Keratinocyte (primary cell): Measurements from ENCODE around the gene TMEM225B. TPM values are rescaled to one million over a fixed set of nuclear protein-coding genes. Genes with fewer than 3 reads are reported as not detected.

Source experiments
- DNase-seq: peaks from one replicate; pipeline ENCODE4 v3.0.0-alpha.2; 2011; ENCODE audit warnings: low read depth, missing footprints, low spot score
- FAIRE-seq: peaks from 2 replicates; lab custom pipeline; 2011; peaks lifted over from hg19 to GRCh38; lab: Jason Lieb, UNC
- H2AFZ ChIP-seq: 2 replicates; pipeline ENCODE4 v1.6.0; 2012; ENCODE audit warnings: low read length, control low read depth, inconsistent platforms; ENCODE audit not compliant: control insufficient read depth
- H3K27ac ChIP-seq: 2 replicates; pipeline ENCODE4 v1.5.1; 2011; ENCODE audit warnings: low read length; ENCODE audit not compliant: control insufficient read depth, insufficient read depth
- H3K27me3 ChIP-seq: 3 replicates; pipeline ENCODE4 v1.6.0; 2011; ENCODE audit warnings: low read length; ENCODE audit not compliant: control insufficient read depth, insufficient read depth; ENCODE audit errors: extremely low read depth
- H3K36me3 ChIP-seq, 2 experiments: 2 replicates in 1 of 2; 3 replicates in 1 of 2; pipeline ENCODE4 v1.5.1; 2011; ENCODE audit warnings: low read length in 2 of 2, mild to moderate bottlenecking in 1 of 2; ENCODE audit not compliant: control insufficient read depth in 2 of 2, insufficient read depth in 2 of 2; ENCODE audit errors: extremely low read depth in 1 of 2
- H3K4me1 ChIP-seq: 3 replicates; pipeline ENCODE4 v1.5.1; 2011; ENCODE audit warnings: low read length; ENCODE audit not compliant: control insufficient read depth, insufficient read depth; ENCODE audit errors: extremely low read depth
- H3K4me2 ChIP-seq: 3 replicates; pipeline ENCODE4 v1.6.0; 2011; ENCODE audit warnings: low read depth, low read length; ENCODE audit not compliant: control insufficient read depth, insufficient read depth; ENCODE audit errors: extremely low read depth
- H3K4me3 ChIP-seq, 3 experiments: fragments of 200-600 bp in 1 of 3; sonication (generic) in 1 of 3; 2 replicates in 2 of 3; 3 replicates in 1 of 3; pipeline ENCODE4 v1.5.1; 2011 to 2016; ENCODE audit warnings: low read length in 3 of 3, mild to moderate bottlenecking in 3 of 3, control low read depth in 2 of 3, inconsistent platforms in 1 of 3, low read depth in 1 of 3, mixed read lengths in 1 of 3, mixed run types in 1 of 3, moderate library complexity in 1 of 3; ENCODE audit not compliant: control insufficient read depth in 2 of 3, insufficient read depth in 2 of 3; ENCODE audit errors: extremely low read depth in 1 of 3
- H3K79me2 ChIP-seq: 2 replicates; pipeline ENCODE4 v1.6.0; 2012; ENCODE audit warnings: low read length; ENCODE audit not compliant: control insufficient read depth, insufficient read depth
- H3K9ac ChIP-seq: 3 replicates; pipeline ENCODE4 v1.6.0; 2011; ENCODE audit warnings: low read length; ENCODE audit not compliant: control insufficient read depth, insufficient read depth; ENCODE audit errors: extremely low read depth
- H3K9me1 ChIP-seq: 3 replicates; pipeline ENCODE4 v1.6.0; 2011; ENCODE audit warnings: low read length; ENCODE audit not compliant: control insufficient read depth, insufficient read depth; ENCODE audit errors: extremely low read depth
- H3K9me3 ChIP-seq: 2 replicates; pipeline ENCODE4 v1.5.1; 2012; ENCODE audit warnings: low read depth, low read length; ENCODE audit not compliant: control insufficient read depth
- H4K20me1 ChIP-seq: 3 replicates; pipeline ENCODE4 v1.6.0; 2011; ENCODE audit warnings: low read length; ENCODE audit not compliant: control insufficient read depth, insufficient read depth; ENCODE audit errors: extremely low read depth
- EZH2 ChIP-seq: IDR thresholded peaks from one replicate; pipeline ENCODE4 v1.6.1; 2012; ENCODE audit warnings: inconsistent platforms, mild to moderate bottlenecking, low read length, moderate library complexity
- dilution Hi-C: fragments of 300-500 bp; cut with MboI; formaldehyde crosslinking; loops from one replicate; pipeline ENCODE4 v1.7.0; 2020; ENCODE audit warnings: low sequenced_read_pairs; ENCODE audit not compliant: extremely low pct_ligation_motif_present
- polyA plus RNA-seq, 5 experiments: library from polyadenylated mRNA; depleted of rRNA in 3 of 5; stranded (reverse) in 3 of 5; stranded (forward) in 1 of 5; unstranded in 1 of 5; fragments of >200 nt; gene quantifications; 1 replicate in 1 of 5; 2 replicates in 3 of 5; 3 replicates in 1 of 5; pipeline versions ENCODE4 v1.2.1 to v1.2.3, GENCODE V29; 2011 to 2012; ENCODE audit warnings: missing spikeins in 2 of 5, low read depth in 1 of 5, low replicate concordance in 1 of 5
- TF ChIP-seq, protein P1 (sequence below), 3 experiments: IDR thresholded peaks in 1 of 3; conservative IDR thresholded peaks in 1 of 3; optimal IDR thresholded peaks in 1 of 3; 2 replicates in 2 of 3; 3 replicates in 1 of 3; pipeline versions ENCODE3 to v1.5.1; 2011; ENCODE audit warnings: low read length in 3 of 3, mild to moderate bottlenecking in 3 of 3, moderate library complexity in 2 of 3, control low read depth in 1 of 3, inconsistent platforms in 1 of 3; ENCODE audit not compliant: insufficient read depth in 2 of 3; ENCODE audit errors: extremely low read depth in 1 of 3

The TMEM225B gene
- polyA plus RNA-seq, 1 donor (not counting 4 experiments of a cell fraction or from before 2014, with no cell fraction given), result 0.18 TPM

- Histone ChIP-seq H4K20me1 (no peaks in the 10 kb centered on the region), H3K4me1 (no peaks in the 10 kb centered on the region), H3K27me3 (no peaks in the 10 kb centered on the region), H3K4me3 (no peak overlapping the region), H3K36me3 (no peaks in the 10 kb centered on the region), H3K9me1 (no peaks in the 10 kb centered on the region), H3K79me2 (no peaks in the 10 kb centered on the region), H3K9me3 (no peaks in the 10 kb centered on the region), H3K4me2 (no peak overlapping the region), H3K9ac (no peak overlapping the region), H3K27ac (no peak overlapping the region), H2AFZ (no peak overlapping the region)
- no peak for DNase-seq
- dilution Hi-C loops, result no loop called here
- TF ChIP-seq EZH2, result no peak
- TF ChIP-seq, protein P1, sequence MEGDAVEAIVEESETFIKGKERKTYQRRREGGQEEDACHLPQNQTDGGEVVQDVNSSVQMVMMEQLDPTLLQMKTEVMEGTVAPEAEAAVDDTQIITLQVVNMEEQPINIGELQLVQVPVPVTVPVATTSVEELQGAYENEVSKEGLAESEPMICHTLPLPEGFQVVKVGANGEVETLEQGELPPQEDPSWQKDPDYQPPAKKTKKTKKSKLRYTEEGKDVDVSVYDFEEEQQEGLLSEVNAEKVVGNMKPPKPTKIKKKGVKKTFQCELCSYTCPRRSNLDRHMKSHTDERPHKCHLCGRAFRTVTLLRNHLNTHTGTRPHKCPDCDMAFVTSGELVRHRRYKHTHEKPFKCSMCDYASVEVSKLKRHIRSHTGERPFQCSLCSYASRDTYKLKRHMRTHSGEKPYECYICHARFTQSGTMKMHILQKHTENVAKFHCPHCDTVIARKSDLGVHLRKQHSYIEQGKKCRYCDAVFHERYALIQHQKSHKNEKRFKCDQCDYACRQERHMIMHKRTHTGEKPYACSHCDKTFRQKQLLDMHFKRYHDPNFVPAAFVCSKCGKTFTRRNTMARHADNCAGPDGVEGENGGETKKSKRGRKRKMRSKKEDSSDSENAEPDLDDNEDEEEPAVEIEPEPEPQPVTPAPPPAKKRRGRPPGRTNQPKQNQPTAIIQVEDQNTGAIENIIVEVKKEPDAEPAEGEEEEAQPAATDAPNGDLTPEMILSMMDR (optimal IDR thresholded peaks at IDR 0.05 in 1 of 3, IDR thresholded peaks at IDR 0.05 in 1 of 3, conservative IDR thresholded peaks at IDR 0.05 in 1 of 3; ENCODE audit: extremely low read depth in 1 of 3, insufficient read depth in 2 of 3, low read length in 3 of 3), result no peak
- no peak for FAIRE-seq
Measured at GRCh38 chr7:99588868-99589267, 9.2 kb upstream of the TMEM225B start.

- Histone ChIP-seq H3K36me3 (no peaks in the 10 kb centered on the region), H3K4me3 (no peak overlapping the region), H3K27me3 (no peaks in the 10 kb centered on the region), H3K4me2 (no peak overlapping the region), H3K9me3 (no peaks in the 10 kb centered on the region), H3K79me2 (no peaks in the 10 kb centered on the region), H3K9ac (no peak overlapping the region), H2AFZ (no peak overlapping the region), H4K20me1 (no peaks in the 10 kb centered on the region), H3K9me1 (no peaks in the 10 kb centered on the region), H3K27ac (no peak overlapping the region), H3K4me1 (no peaks in the 10 kb centered on the region)
- no peak for FAIRE-seq
- TF ChIP-seq, protein P1 (optimal IDR thresholded peaks at IDR 0.05 in 1 of 3, IDR thresholded peaks at IDR 0.05 in 1 of 3, conservative IDR thresholded peaks at IDR 0.05 in 1 of 3; ENCODE audit: extremely low read depth in 1 of 3, insufficient read depth in 2 of 3, low read length in 3 of 3), result no peak
- TF ChIP-seq EZH2, result no peak
- no peak for DNase-seq
- dilution Hi-C loops, result no loop called here
Measured at GRCh38 chr7:99594948-99595745, 2.9 kb upstream of the TMEM225B start.
